ENCODE measurements around the gene LASP1. TPM values are rescaled to one million over a fixed set of nuclear protein-coding genes. Genes with fewer than 3 reads are reported as not detected.

The LASP1 gene
- total RNA-seq, 1 donor from 2014 or later: 146 TPM

DNA sequence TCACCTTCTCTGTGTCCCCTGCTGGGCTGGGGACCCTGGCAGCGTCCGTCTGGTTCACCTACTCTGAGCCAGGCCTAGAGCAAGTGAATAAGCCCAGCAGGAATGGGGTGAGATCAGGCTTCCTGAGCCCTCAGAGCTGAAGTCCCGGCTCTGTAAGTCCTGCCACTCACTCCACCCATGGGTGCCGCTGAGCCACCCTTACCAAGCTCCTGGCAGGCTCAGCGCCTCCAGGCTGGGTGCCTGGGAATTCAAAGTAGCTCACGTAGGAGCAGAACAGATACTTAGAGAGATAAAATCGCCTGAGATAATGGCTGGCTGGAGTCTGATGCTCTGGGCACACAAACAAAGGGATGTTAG is 45.8 kb downstream of the LASP1 start:
- TF ChIP-seq, protein P1, sequence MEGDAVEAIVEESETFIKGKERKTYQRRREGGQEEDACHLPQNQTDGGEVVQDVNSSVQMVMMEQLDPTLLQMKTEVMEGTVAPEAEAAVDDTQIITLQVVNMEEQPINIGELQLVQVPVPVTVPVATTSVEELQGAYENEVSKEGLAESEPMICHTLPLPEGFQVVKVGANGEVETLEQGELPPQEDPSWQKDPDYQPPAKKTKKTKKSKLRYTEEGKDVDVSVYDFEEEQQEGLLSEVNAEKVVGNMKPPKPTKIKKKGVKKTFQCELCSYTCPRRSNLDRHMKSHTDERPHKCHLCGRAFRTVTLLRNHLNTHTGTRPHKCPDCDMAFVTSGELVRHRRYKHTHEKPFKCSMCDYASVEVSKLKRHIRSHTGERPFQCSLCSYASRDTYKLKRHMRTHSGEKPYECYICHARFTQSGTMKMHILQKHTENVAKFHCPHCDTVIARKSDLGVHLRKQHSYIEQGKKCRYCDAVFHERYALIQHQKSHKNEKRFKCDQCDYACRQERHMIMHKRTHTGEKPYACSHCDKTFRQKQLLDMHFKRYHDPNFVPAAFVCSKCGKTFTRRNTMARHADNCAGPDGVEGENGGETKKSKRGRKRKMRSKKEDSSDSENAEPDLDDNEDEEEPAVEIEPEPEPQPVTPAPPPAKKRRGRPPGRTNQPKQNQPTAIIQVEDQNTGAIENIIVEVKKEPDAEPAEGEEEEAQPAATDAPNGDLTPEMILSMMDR (IDR thresholded peaks at IDR 0.05; ENCODE audit: unreplicated experiment): no peak
- DNase-seq (ENCODE audit: low spot score): no peak
- peaks cover 16% of the 10 kb centered on the region for H3K27me3 Mint-ChIP-seq (ENCODE audit: unreplicated experiment)
- no peaks in the 10 kb centered on the region for H3K9me3 Mint-ChIP-seq (ENCODE audit: unreplicated experiment)
- peaks cover 43% of the 10 kb centered on the region for H3K36me3 Mint-ChIP-seq (ENCODE audit: low read depth, unreplicated experiment)
- H3K4me1 Mint-ChIP-seq (ENCODE audit: unreplicated experiment): peaks cover 9% of the 10 kb centered on the region
- H3K27ac Mint-ChIP-seq (ENCODE audit: unreplicated experiment): peak overlapping the region; percentile 42
- H3K4me3 Mint-ChIP-seq (ENCODE audit: unreplicated experiment): no peak overlapping the region

DNA sequence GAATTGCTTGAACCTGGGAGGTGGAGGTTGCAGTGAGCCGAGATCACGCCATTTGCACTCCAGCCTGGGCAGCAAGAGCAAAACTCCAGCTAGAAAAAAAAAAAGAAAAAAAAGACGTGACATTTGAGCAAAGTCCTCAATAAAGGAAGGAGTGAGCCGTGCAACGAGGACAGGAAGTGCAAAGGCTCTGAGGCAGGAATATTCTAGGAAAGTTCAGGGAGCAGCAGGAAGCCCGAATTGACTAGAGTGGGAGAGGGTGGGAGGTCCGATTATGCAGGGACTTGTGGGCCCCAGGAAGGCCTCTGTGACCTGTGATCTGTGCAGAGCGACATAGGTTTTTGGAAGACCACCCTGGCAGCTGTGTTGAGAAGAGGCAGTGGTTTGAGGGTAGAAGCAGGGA is 46.9 kb downstream of the LASP1 start:
- H3K27ac Mint-ChIP-seq (ENCODE audit: unreplicated experiment): peak overlapping the region; percentile 22
- no peaks in the 10 kb centered on the region for H3K9me3 Mint-ChIP-seq (ENCODE audit: unreplicated experiment)
- TF ChIP-seq, protein P1 (IDR thresholded peaks at IDR 0.05; ENCODE audit: unreplicated experiment): no peak
- DNase-seq (ENCODE audit: low spot score): no peak
- H3K36me3 Mint-ChIP-seq (ENCODE audit: low read depth, unreplicated experiment): peaks cover 49% of the 10 kb centered on the region
- peaks cover 17% of the 10 kb centered on the region for H3K27me3 Mint-ChIP-seq (ENCODE audit: unreplicated experiment)
- H3K4me3 Mint-ChIP-seq (ENCODE audit: unreplicated experiment): peak overlapping the region; percentile 56
- peaks cover 14% of the 10 kb centered on the region for H3K4me1 Mint-ChIP-seq (ENCODE audit: unreplicated experiment)

DNA sequence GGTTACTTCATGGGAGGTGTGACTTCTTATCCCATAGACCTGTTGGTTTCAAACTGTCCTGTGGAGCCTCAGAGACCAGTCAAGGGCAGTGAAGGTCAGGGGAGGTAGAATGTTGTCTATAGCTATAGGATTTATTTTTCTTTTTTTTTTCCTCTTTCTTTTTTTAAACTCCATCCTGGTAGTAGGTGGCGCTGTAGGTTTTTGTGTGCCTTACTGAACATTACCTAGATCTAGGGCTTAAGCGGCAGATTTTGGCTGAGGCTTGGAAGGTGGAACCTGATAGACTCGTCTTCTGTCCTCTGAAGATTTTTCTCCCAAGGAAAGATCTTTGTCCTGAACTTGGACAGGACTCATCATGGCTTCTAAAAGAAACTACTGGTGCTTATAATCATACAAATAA is 47.4 kb downstream of the LASP1 start:
- H3K4me1 Mint-ChIP-seq (ENCODE audit: unreplicated experiment): peaks cover 18% of the 10 kb centered on the region
- peaks cover 12% of the 10 kb centered on the region for H3K27me3 Mint-ChIP-seq (ENCODE audit: unreplicated experiment)
- no peaks in the 10 kb centered on the region for H3K9me3 Mint-ChIP-seq (ENCODE audit: unreplicated experiment)
- H3K27ac Mint-ChIP-seq (ENCODE audit: unreplicated experiment): peak overlapping the region; percentile 22
- DNase-seq (ENCODE audit: low spot score): no peak
- TF ChIP-seq, protein P1 (IDR thresholded peaks at IDR 0.05; ENCODE audit: unreplicated experiment): no peak
- peak overlapping the region; percentile 56 for H3K4me3 Mint-ChIP-seq (ENCODE audit: unreplicated experiment)
- peaks cover 53% of the 10 kb centered on the region for H3K36me3 Mint-ChIP-seq (ENCODE audit: low read depth, unreplicated experiment)

DNA sequence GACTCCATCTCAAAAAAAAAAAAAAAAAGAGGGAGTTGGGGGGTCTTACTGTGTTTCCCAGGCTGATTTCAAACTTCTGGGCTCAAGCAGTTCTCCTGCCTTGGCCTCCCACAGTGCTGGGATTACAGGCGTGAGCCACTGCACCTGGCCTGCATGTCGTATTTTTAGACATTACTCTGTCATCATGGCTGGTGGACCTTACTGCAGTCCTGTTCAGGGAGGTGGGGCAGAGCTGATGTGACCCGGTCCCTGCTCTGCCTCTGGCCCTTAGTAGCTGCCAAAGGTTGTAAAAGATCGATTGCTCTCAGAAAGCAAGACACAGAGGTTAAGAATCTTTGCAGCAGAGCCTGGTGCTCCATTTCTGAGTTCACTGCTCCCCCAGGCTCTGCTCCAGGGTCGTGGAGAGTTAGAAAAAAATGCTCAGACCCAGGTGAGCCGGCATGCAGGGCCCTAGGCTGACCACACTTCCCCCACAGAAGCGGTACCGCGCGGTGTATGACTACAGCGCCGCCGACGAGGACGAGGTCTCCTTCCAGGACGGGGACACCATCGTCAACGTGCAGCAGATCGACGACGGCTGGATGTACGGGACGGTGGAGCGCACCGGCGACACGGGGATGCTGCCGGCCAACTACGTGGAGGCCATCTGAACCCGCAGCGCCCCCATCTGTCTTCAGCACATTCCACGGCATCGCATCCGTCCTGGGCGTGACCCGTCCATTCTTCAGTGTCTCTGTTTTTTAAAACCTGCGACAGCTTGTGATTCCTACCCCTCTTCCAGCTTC is 48.5 kb downstream of the LASP1 start:
- no peak for DNase-seq (ENCODE audit: low spot score)
- Mint-ChIP-seq H3K27me3 (ENCODE audit: unreplicated experiment) (peaks cover 12% of the 10 kb centered on the region), H3K4me1 (ENCODE audit: unreplicated experiment) (peaks cover 18% of the 10 kb centered on the region)

DNA sequence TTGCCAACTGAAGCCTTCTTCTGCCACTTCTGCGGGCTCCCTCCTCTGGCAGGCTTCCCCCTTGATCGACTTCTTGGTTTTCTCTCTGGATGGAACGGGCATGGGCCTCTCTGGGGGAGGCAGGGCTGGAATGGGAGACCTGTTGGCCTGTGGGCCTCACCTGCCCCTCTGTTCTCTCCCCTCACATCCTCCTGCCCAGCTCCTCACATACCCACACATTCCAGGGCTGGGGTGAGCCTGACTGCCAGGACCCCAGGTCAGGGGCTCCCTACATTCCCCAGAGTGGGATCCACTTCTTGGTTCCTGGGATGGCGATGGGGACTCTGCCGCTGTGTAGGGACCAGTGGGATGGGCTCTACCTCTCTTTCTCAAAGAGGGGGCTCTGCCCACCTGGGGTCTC is 49.1 kb downstream of the LASP1 start:
- H3K27me3 Mint-ChIP-seq (ENCODE audit: unreplicated experiment): peaks cover 12% of the 10 kb centered on the region
- no peak overlapping the region for H3K4me3 Mint-ChIP-seq (ENCODE audit: unreplicated experiment)
- DNase-seq (ENCODE audit: low spot score): no peak
- peaks cover 52% of the 10 kb centered on the region for H3K36me3 Mint-ChIP-seq (ENCODE audit: low read depth, unreplicated experiment)
- H3K4me1 Mint-ChIP-seq (ENCODE audit: unreplicated experiment): peaks cover 18% of the 10 kb centered on the region
- TF ChIP-seq, protein P1 (IDR thresholded peaks at IDR 0.05; ENCODE audit: unreplicated experiment): no peak
- H3K27ac Mint-ChIP-seq (ENCODE audit: unreplicated experiment): no peak overlapping the region
- H3K9me3 Mint-ChIP-seq (ENCODE audit: unreplicated experiment): no peaks in the 10 kb centered on the region

More for the DNA sequence above, 48.5 kb downstream of the LASP1 start:
- H3K36me3 Mint-ChIP-seq (ENCODE audit: low read depth, unreplicated experiment): peaks cover 53% of the 10 kb centered on the region
- no peak overlapping the region for H3K27ac Mint-ChIP-seq (ENCODE audit: unreplicated experiment)
- H3K4me3 Mint-ChIP-seq (ENCODE audit: unreplicated experiment): no peak overlapping the region
- H3K9me3 Mint-ChIP-seq (ENCODE audit: unreplicated experiment): no peaks in the 10 kb centered on the region
- TF ChIP-seq, protein P1 (IDR thresholded peaks at IDR 0.05; ENCODE audit: unreplicated experiment): no peak

Measured in endothelial cell (in vitro differentiated cells).